ENCODE data around the gene C17orf113.

GRCh38 chr17:42076797-42077559, 26.6 kb upstream of the C17orf113 start:
- TF ChIP-seq CTCF (IDR thresholded peaks at IDR 0.05) (no peak), ZFX (IDR thresholded peaks at IDR 0.05; ENCODE audit: borderline replicate concordance) (no peak)

All from 22Rv1 (cell line).